ENCODE data around the gene PSMA1. TPM values are rescaled to one million over a fixed set of nuclear protein-coding genes. Genes with fewer than 3 reads are reported as not detected.

PSMA1 gene
- total RNA-seq, 1 donor from 2014 or later: 118 TPM

- DNase-seq (ENCODE audit: low spot score): no peak
Observed at GRCh38 chr11:14529951-14530350, 9.8 kb upstream of the PSMA1 start.

GRCh38 chr11:14529321-14529720, 9.1 kb upstream of the PSMA1 start:
- DNase-seq (ENCODE audit: low spot score): no peak

- no peak for DNase-seq (ENCODE audit: low spot score)
Observed at GRCh38 chr11:14522801-14523200, 2.6 kb upstream of the PSMA1 start.

GRCh38 chr11:14522245-14522644, 2.1 kb upstream of the PSMA1 start:
- no peak for DNase-seq (ENCODE audit: low spot score)

- no peak for DNase-seq (ENCODE audit: low spot score)
Observed at GRCh38 chr11:14520747-14521151, 563 bp upstream of the PSMA1 start.

- no peak for DNase-seq (ENCODE audit: low spot score)
Observed at GRCh38 chr11:14519597-14519916, 629 bp downstream of the PSMA1 start.

GRCh38 chr11:14518820-14519219, 1.4 kb downstream of the PSMA1 start:
- DNase-seq (ENCODE audit: low spot score): no peak

GRCh38 chr11:14513800-14514199, 6.4 kb downstream of the PSMA1 start:
- no peak for DNase-seq (ENCODE audit: low spot score)

- DNase-seq (ENCODE audit: low spot score): no peak
Observed at GRCh38 chr11:14506532-14506931, 13.7 kb downstream of the PSMA1 start.

- no peak for DNase-seq (ENCODE audit: low spot score)
Observed at GRCh38 chr11:14503023-14503422, 17.2 kb downstream of the PSMA1 start.

GRCh38 chr11:14502039-14502438, 18.1 kb downstream of the PSMA1 start:
- no peak for DNase-seq (ENCODE audit: low spot score)

GRCh38 chr11:14500181-14500651, 20.0 kb downstream of the PSMA1 start:
- peak; percentile 70 for DNase-seq (ENCODE audit: low spot score)

- peak; percentile 97 for DNase-seq (ENCODE audit: low spot score)
Observed at GRCh38 chr11:14499560-14500180, 20.5 kb downstream of the PSMA1 start, which contains the start of gene COPB1. Gene COPB1, minus strand, starts transcription at chr11:14499811. Its CDS starts 883 bp downstream, at chr11:14498928.

- peak; percentile 42 for DNase-seq (ENCODE audit: low spot score)
Observed at GRCh38 chr11:14499178-14499559, 21.0 kb downstream of the PSMA1 start.

GRCh38 chr11:14480716-14481115, 39.5 kb downstream of the PSMA1 start:
- no peak for DNase-seq (ENCODE audit: low spot score)

- no peak for DNase-seq (ENCODE audit: low spot score)
Observed at GRCh38 chr11:14471127-14471526, 49.1 kb downstream of the PSMA1 start.

- DNase-seq (ENCODE audit: low spot score): no peak
Observed at GRCh38 chr11:14463623-14464022, 56.6 kb downstream of the PSMA1 start.

- DNase-seq (ENCODE audit: low spot score): no peak
Observed at GRCh38 chr11:14460147-14460546, 60.0 kb downstream of the PSMA1 start.

- DNase-seq (ENCODE audit: low spot score): no peak
Observed at GRCh38 chr11:14458377-14458776, 61.8 kb downstream of the PSMA1 start.

- peak; percentile 27 for DNase-seq (ENCODE audit: low spot score)
Observed at GRCh38 chr11:14455648-14456430, 64.3 kb downstream of the PSMA1 start.
